LNCaP clone FGC (cell line): ENCODE data around the gene IL36B.

ENCODE experiments used
- DNase-seq: peaks from one replicate; pipeline ENCODE4 v3.0.0-alpha.2; 2011; ENCODE audit warnings: low read depth
- H3K4me3 ChIP-seq: 2 replicates; pipeline ENCODE4 v1.5.1; 2011; ENCODE audit warnings: mild to moderate bottlenecking, low read depth, low read length, control low read depth
- TF ChIP-seq, protein P1 (sequence below): IDR thresholded peaks from 2 replicates; pipeline ENCODE4 v1.5.1; 2012; ENCODE audit warnings: mild to moderate bottlenecking; ENCODE audit not compliant: control insufficient read depth, insufficient read depth; ENCODE audit errors: extremely low read depth

Gene IL36B

DNA sequence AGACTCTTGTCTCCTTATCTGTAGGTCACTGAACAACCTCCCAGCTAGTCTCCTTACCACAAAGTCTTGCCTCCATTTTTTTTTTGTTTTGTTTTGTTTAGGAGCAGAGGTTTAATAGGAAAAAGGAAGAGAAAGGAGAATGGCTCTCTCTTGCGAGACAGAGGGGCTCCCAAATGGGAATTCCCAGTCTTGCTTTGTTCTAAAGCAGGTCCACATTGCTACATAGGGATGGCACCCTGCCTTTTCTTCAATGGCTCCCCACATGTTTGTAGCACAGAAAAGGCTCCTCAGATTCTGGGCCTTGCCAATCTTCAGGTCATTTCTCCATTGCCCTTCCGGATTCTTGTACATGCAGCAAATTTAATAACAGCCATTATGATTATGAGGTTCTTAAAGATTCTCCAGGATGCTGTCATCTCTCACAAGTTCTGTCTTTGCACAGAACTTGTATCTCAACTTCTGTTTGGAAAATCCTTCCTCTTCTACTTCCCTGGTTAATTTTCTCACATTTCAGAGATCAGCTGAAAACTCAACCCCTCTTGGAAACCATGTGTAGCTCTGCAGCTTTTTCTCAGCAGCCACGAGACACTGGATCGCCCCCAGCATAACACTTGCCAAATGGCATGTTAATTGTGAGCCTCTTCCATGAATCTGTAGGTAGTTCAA is 38.7 kb upstream of the IL36B start:
- TF ChIP-seq, protein P1, sequence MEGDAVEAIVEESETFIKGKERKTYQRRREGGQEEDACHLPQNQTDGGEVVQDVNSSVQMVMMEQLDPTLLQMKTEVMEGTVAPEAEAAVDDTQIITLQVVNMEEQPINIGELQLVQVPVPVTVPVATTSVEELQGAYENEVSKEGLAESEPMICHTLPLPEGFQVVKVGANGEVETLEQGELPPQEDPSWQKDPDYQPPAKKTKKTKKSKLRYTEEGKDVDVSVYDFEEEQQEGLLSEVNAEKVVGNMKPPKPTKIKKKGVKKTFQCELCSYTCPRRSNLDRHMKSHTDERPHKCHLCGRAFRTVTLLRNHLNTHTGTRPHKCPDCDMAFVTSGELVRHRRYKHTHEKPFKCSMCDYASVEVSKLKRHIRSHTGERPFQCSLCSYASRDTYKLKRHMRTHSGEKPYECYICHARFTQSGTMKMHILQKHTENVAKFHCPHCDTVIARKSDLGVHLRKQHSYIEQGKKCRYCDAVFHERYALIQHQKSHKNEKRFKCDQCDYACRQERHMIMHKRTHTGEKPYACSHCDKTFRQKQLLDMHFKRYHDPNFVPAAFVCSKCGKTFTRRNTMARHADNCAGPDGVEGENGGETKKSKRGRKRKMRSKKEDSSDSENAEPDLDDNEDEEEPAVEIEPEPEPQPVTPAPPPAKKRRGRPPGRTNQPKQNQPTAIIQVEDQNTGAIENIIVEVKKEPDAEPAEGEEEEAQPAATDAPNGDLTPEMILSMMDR = no peak
- no peak overlapping the region for H3K4me3 ChIP-seq
- no peak for DNase-seq

DNA sequence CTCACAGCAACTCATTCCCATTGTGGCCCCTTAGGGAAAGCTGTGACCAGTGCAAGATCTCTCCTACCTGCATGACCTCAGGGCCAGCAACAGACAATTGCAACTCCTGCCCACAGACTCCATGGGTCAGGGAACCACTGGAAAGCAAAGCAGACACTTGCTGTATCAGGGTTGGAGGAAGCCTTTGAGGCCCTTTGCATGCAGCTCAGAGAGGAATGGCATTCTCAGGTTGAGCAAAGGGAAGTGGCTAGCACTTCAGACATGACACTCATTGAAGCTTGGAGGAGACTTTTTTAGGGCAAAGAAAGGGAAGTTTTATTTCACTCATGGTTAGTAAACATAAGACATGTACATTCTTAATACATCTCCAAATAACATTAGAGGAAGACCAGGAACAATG is 37.2 kb upstream of the IL36B start:
- no peak for DNase-seq

DNA sequence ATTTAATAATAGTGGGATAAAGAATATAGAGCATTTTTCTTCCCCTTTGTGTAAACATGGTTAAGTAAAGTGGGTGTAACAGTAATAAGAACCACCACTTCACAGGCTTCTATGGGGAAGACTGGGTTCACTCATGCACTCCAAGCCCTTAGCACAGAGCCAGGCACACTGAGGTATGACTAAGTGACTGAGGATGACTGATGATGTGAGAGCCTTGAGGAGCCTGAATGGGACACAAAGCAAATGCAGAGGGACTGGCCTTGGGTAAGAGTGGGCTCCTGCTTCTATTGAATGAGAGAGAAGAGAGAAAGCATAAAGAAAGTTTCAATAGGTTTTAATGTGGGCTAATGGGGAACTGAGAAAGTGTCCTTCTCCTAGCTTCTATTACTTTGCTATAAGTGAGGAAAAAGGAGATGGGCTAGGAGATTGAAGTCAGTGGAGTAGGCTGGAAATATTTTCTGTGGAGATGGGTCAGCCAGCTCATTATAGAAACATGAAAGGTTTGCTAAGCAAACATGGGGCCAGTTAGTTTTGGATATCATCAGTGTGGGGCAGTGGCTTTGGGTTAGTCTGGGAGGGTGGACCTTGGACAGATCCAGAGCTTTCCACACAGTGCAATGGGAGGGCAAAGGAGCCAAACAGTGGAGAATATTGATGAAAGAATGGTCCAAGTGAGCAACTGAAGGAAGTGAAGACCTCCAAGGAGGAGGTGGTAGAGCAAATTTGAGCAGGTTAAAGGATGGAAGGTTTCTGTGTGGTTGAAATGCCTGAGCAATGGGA is 35.7 kb upstream of the IL36B start:
- H3K4me3 ChIP-seq = no peak overlapping the region
- DNase-seq = no peak
- TF ChIP-seq, protein P1 = no peak

More for the DNA sequence above, 37.2 kb upstream of the IL36B start:
- no peak overlapping the region for H3K4me3 ChIP-seq
- TF ChIP-seq, protein P1 = no peak

DNA sequence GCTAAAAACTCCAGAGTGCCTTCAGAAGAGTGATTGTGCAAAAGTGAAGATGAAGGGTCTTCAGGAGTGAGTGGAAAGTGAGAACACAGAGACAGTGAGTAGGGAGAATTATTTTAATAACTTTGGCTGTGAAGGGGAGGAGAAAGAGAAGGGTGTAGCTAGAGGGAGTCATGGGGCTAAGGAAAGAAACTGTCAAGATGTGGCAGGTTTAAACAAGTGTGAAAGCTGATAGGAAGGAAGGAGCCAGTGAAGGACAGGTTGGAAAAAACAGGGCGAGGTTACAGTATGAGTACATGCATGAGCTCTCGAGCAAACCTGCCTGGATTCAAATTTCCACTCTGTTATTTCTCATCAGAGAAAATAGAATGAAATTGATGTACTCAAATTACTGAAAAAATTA is 32.9 kb upstream of the IL36B start:
- TF ChIP-seq, protein P1 = no peak
- H3K4me3 ChIP-seq = no peak overlapping the region
- DNase-seq = no peak

DNA sequence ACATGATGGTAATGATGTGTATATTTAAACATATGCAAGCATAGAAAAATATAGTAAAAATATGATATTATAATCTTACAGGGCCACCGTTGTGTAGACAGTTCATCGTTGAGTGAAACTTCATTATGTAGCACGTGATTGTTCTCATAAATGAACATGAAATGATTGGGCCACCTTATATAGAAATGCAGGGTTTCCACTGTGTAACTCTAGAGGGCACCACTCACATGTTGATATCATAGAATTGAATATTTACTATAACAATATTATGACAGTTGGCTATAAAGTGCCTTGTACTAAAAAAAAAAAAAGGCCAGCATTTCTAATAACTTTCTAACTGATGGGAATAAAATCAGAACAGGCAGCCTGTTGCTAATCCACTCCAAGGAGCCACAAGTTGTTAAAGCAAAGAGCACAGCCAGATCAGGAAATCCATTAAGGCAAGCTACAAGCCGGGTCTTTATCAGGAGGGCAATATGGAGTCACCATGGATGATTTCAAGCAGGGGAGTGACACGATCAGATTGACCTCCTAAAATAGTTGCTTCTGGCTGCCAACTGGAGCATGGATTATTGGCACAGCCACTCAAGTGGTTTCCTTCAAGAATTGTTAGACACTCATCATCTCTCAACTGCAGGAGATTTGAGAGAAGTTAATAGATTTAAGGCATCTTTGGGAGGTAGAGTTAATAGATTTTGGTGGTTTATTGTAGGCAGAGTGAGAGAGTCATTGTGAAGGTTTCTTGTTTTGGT is 31.8 kb upstream of the IL36B start:
- no peak for DNase-seq
- H3K4me3 ChIP-seq = no peak overlapping the region
- TF ChIP-seq, protein P1 = peak; percentile 56

DNA sequence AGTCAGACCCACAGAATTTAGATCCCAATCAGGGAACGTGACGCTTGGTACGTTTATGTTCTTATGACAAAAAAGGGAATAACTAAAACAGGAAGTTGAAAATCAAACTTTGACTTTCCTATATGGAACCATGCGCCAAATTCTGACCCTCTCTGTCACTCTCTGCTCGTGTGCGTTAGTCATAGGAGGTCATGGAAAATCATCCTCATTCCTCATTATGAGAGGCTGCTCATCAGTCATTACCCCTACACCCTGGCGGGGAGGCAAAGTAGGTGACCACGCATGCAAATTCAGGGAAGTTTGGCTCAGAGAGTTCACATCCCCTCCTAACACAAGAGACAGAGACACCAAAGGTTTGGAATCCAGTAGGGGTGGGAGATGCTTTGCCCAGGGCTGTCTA is 30.6 kb upstream of the IL36B start:
- H3K4me3 ChIP-seq = no peak overlapping the region
- no peak for DNase-seq
- TF ChIP-seq, protein P1 = no peak
